ENCODE data around the gene CHTF8.

Gene CHTF8

GRCh38 chr16:69112285-69113129 lies 19.9 kb downstream of the CHTF8 start:
- DNase-seq: peak; percentile 54

GRCh38 chr16:69111876-69112230 lies 20.5 kb downstream of the CHTF8 start:
- DNase-seq: no peak

GRCh38 chr16:69111216-69111875 lies 21.0 kb downstream of the CHTF8 start:
- DNase-seq: no peak

- DNase-seq: no peak
Observed at GRCh38 chr16:69110406-69110805, 22.0 kb downstream of the CHTF8 start.

GRCh38 chr16:69109486-69110270 lies 22.7 kb downstream of the CHTF8 start:
- DNase-seq: no peak

GRCh38 chr16:69108905-69109252 lies 23.5 kb downstream of the CHTF8 start:
- DNase-seq: no peak

GRCh38 chr16:69108064-69108904 lies 24.1 kb downstream of the CHTF8 start:
- no peak for DNase-seq

GRCh38 chr16:69107316-69107962 lies 24.9 kb downstream of the CHTF8 start:
- DNase-seq: peak; percentile 47

GRCh38 chr16:69106491-69107315 lies 25.7 kb downstream of the CHTF8 start:
- DNase-seq: no peak

GRCh38 chr16:69105501-69106361 lies 26.7 kb downstream of the CHTF8 start, which contains the start of gene HAS3:
Gene HAS3 (plus strand): TSS chr16:69105653. CDS start chr16:69109396, 3,743 bp downstream.
- peak; percentile 64 for DNase-seq

- DNase-seq: no peak
Observed at GRCh38 chr16:69100071-69100691, 32.2 kb downstream of the CHTF8 start.

GRCh38 chr16:69095193-69095592 lies 37.2 kb downstream of the CHTF8 start:
- no peak for DNase-seq

GRCh38 chr16:69094501-69094900 lies 37.9 kb downstream of the CHTF8 start:
- no peak for DNase-seq

GRCh38 chr16:69093974-69094373 lies 38.4 kb downstream of the CHTF8 start:
- DNase-seq: no peak

GRCh38 chr16:69089091-69089910 lies 43.1 kb downstream of the CHTF8 start:
- DNase-seq: no peak

- DNase-seq: no peak
Observed at GRCh38 chr16:69088684-69089083, 43.7 kb downstream of the CHTF8 start.

- no peak for DNase-seq
Observed at GRCh38 chr16:69087161-69087581, 45.2 kb downstream of the CHTF8 start.

GRCh38 chr16:69085032-69085695 lies 47.2 kb downstream of the CHTF8 start:
- DNase-seq: no peak
